ENCODE results near the gene ABTB1.
"Not testable (repeated sequence)": the region's sequence is repeated elsewhere in the genome, so short reads cannot be mapped to it uniquely, and the experiment has no call there.

DNA sequence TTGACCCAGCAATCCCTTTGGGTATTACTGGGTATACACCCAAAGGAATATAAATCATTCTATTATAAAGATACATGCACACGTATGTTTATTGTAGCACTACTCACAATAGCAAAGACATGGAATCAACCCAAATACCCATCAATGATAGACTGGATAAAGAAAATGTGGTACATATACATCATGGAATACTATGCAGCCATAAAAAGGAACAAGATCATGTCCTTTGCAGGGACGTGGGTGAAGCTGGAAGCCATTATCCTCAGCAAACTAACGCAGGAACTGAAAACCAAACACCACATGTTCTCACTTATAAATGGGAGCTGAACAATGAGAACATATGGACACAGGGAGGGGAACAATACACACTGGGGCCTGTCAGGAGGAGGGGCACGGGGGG is 32.1 kb downstream of the ABTB1 start:
- TF ChIP-seq, protein P1, sequence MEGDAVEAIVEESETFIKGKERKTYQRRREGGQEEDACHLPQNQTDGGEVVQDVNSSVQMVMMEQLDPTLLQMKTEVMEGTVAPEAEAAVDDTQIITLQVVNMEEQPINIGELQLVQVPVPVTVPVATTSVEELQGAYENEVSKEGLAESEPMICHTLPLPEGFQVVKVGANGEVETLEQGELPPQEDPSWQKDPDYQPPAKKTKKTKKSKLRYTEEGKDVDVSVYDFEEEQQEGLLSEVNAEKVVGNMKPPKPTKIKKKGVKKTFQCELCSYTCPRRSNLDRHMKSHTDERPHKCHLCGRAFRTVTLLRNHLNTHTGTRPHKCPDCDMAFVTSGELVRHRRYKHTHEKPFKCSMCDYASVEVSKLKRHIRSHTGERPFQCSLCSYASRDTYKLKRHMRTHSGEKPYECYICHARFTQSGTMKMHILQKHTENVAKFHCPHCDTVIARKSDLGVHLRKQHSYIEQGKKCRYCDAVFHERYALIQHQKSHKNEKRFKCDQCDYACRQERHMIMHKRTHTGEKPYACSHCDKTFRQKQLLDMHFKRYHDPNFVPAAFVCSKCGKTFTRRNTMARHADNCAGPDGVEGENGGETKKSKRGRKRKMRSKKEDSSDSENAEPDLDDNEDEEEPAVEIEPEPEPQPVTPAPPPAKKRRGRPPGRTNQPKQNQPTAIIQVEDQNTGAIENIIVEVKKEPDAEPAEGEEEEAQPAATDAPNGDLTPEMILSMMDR (IDR thresholded peaks at IDR 0.05): not testable (repeated sequence)
- TF ChIP-seq POLR2A (IDR thresholded peaks at IDR 0.05): not testable (repeated sequence)

Measured in right lobe of liver (tissue), 4 donors.